Transverse colon (tissue), 4 donors: ENCODE measurements around the gene SHLD1.

Experiments used
- EP300 ChIP-seq: sonication (generic); formaldehyde crosslinking; IDR thresholded peaks from one replicate; pipeline ENCODE4 v1.6.1; 2017; ENCODE audit warnings: antibody characterized with exemption, low read depth
- POLR2A ChIP-seq: fragments of 450-650 bp; IDR thresholded peaks from one replicate; pipeline ENCODE4 v1.6.1; 2016; ENCODE audit warnings: antibody characterized with exemption, mild to moderate bottlenecking, moderate library complexity
- POLR2AphosphoS5 ChIP-seq, 3 donors: sonication (generic); formaldehyde crosslinking; IDR thresholded peaks; one replicate each; pipeline ENCODE4 v1.6.1; 2016; ENCODE audit warnings: antibody characterized with exemption in 3 of 3
- TF ChIP-seq, protein P1 (sequence below), 5 experiments: fragments of 200-600 bp in 3 of 5; fragments of 450-650 bp in 2 of 5; sonication (generic) in 3 of 5; IDR thresholded peaks; 1 replicate in 2 of 5; 2 replicates in 3 of 5; pipeline ENCODE4 v1.5.1; 2016 to 2017; ENCODE audit warnings: antibody characterized with exemption in 5 of 5, inconsistent platforms in 3 of 5, mild to moderate bottlenecking in 2 of 5, moderate library complexity in 1 of 5

DNA sequence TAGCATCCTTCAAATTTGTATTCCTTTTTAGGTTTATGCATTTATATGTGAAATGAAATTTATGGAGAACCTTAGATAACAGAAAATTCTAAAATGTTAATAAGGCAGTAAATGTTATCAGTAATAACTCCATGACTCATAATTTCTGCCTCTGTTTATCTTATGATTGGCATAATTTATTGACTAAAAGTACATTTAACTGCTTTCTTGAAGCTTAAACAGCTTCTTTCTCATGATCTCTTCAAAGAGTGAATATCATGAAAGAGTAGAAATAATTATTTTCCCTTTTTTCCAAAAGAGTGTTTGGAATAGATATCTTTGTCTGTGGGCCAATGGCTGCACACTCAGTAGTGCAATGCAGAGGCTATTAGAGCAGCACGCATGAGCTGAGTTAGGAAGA, 91.3 kb downstream of the SHLD1 start:
- TF ChIP-seq EP300 (no peak), POLR2A (no peak), POLR2AphosphoS5 (IDR thresholded peaks at IDR 0.05) (no peak)
- TF ChIP-seq, protein P1, sequence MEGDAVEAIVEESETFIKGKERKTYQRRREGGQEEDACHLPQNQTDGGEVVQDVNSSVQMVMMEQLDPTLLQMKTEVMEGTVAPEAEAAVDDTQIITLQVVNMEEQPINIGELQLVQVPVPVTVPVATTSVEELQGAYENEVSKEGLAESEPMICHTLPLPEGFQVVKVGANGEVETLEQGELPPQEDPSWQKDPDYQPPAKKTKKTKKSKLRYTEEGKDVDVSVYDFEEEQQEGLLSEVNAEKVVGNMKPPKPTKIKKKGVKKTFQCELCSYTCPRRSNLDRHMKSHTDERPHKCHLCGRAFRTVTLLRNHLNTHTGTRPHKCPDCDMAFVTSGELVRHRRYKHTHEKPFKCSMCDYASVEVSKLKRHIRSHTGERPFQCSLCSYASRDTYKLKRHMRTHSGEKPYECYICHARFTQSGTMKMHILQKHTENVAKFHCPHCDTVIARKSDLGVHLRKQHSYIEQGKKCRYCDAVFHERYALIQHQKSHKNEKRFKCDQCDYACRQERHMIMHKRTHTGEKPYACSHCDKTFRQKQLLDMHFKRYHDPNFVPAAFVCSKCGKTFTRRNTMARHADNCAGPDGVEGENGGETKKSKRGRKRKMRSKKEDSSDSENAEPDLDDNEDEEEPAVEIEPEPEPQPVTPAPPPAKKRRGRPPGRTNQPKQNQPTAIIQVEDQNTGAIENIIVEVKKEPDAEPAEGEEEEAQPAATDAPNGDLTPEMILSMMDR (IDR thresholded peaks at IDR 0.05): no peak
